Epidermal melanocyte (primary cell): Measurements from ENCODE around the gene FLOT1.
"Not testable (repeated sequence)": the region's sequence is repeated elsewhere in the genome, so short reads cannot be mapped to it uniquely, and the experiment has no call there.

Source experiments
- DNase-seq: peaks from one replicate; pipeline ENCODE4 v3.0.0; 2011; ENCODE audit warnings: low spot score; ENCODE audit not compliant: insufficient read length

FLOT1 gene

GRCh38 chr6:30767158-30767943 is 24.9 kb upstream of the FLOT1 start:
- no peak for DNase-seq

GRCh38 chr6:30766461-30767157 is 24.1 kb upstream of the FLOT1 start:
- no peak for DNase-seq

GRCh38 chr6:30765495-30765894 is 23.0 kb upstream of the FLOT1 start:
- DNase-seq, result not testable (repeated sequence)

GRCh38 chr6:30764490-30765043 is 22.1 kb upstream of the FLOT1 start:
- DNase-seq, result not testable (repeated sequence)

GRCh38 chr6:30763618-30764489 is 21.4 kb upstream of the FLOT1 start:
- no peak for DNase-seq

- no peak for DNase-seq
Measured at GRCh38 chr6:30763155-30763617, 20.7 kb upstream of the FLOT1 start.

- no peak for DNase-seq
Measured at GRCh38 chr6:30761791-30762429, 19.4 kb upstream of the FLOT1 start.

GRCh38 chr6:30760549-30760948 is 18.1 kb upstream of the FLOT1 start:
- no peak for DNase-seq

- DNase-seq, result peak; percentile 64
Measured at GRCh38 chr6:30759575-30760239, 17.2 kb upstream of the FLOT1 start.

- DNase-seq, result no peak
Measured at GRCh38 chr6:30757261-30757904, 14.9 kb upstream of the FLOT1 start.

- not testable (repeated sequence) for DNase-seq
Measured at GRCh38 chr6:30756405-30757003, 14.0 kb upstream of the FLOT1 start.

- no peak for DNase-seq
Measured at GRCh38 chr6:30754631-30755030, 12.1 kb upstream of the FLOT1 start.

GRCh38 chr6:30752157-30752927 is 9.9 kb upstream of the FLOT1 start:
- peak; percentile 77 for DNase-seq

GRCh38 chr6:30750379-30750668 is 7.8 kb upstream of the FLOT1 start:
- DNase-seq, result no peak

- DNase-seq, result no peak
Measured at GRCh38 chr6:30749554-30750378, 7.3 kb upstream of the FLOT1 start.

GRCh38 chr6:30748851-30749540 is 6.5 kb upstream of the FLOT1 start:
- DNase-seq, result no peak
